Measurements from ENCODE around the gene SLC25A41.
"Not testable (repeated sequence)": the region's sequence is repeated elsewhere in the genome, so short reads cannot be mapped to it uniquely, and the experiment has no call there.

Gene SLC25A41

DNA sequence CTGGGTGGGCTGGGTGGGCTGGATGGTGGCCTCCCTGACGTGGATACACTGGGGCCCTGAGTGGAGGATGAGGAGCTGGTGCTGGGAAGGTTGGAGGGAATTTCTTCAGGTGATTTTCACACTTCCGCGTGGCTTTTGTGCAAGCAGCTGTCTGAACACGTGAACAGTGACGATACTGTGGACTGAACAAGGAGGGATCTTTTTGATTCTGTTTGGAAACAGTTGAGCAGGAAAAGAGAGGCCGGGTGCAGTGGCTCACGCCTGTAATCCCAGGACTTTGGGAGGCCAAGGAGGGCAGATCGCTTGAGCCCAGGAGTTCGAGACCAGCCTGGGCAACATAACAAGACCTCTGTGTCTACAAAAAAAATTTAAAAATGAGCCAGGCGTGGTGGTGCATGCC lies 31.5 kb downstream of the SLC25A41 start:
- H3K4me3 ChIP-seq (ENCODE audit: low read depth, low read length): no peak overlapping the region
- no peak for TF ChIP-seq CTCF (IDR thresholded peaks at IDR 0.05; ENCODE audit: low read depth, low read length, missing control alignments)
- in situ Hi-C loops (cut with HindIII; ENCODE audit: low sequenced_read_pairs): no loop called here
- DNase-seq (ENCODE audit: low read depth): no peak

DNA sequence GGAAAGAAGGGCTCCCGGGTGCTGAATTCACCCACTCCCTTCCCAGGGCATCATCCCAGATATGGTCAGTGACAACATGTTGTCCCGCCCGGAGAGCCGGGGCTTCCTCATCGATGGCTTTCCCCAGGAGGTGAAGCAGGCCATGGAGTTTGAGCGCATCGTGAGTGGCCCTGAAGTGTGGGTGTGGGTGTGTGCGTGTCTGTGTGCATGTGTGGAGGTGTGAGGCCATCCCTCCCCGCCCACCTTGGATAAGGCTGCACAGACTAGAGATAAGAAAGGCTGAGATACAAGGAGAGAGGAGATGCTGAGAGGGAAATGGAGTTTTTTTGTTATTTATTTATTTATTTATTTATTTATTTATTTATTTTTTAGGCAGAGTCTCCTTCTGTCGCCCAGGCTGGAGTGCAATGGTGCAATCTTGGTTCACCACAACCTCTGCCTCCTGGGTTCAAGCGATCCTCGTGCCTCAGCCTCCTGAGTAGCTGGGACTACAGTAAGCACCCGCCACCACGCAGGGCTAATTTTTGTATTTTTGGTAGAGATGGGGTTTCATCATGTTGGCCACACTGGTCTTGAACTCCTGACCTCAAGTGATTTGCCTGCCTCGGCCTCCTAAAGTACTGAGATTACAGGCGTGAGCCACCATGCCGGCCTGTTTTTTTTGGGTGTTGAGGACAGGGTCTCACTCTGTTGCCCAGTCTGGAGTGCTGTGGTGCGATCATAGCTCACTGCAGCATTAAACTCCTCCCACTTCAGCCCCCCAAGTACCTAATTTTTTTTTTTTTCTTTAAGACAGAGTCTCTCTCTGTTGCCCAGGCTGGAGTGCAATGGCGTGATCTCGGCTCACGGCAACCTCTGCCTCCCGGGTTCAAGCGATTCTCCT lies 33.3 kb downstream of the SLC25A41 start:
- DNase-seq (ENCODE audit: low read depth); in situ Hi-C loops (cut with HindIII; ENCODE audit: low sequenced_read_pairs); H3K4me3 ChIP-seq (ENCODE audit: low read depth, low read length): not testable (repeated sequence)

DNA sequence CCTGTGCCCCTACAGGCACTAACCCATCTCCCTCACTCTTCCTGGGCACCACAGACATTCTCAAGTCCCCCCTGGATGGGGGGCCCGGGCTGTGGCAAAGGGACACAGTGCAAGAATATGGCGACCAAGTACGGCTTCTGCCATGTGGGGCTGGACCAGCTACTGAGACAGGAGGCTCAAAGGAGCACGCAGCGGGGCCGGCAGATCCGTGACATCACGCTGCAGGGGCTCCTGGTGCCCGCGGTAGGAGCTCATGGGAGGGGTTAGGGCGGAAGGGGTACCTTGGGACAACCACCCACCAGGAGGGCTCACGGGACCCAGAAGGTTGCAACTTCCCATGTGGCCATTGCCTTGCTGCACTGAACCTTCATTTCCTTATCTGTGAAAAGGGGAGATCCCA lies 37.3 kb downstream of the SLC25A41 start:
- no peak for DNase-seq (ENCODE audit: low read depth)
- no peak overlapping the region for H3K4me3 ChIP-seq (ENCODE audit: low read depth, low read length)
- TF ChIP-seq CTCF (IDR thresholded peaks at IDR 0.05; ENCODE audit: low read depth, low read length, missing control alignments): no peak
- in situ Hi-C loops (cut with HindIII; ENCODE audit: low sequenced_read_pairs): no loop called here

GRCh38 chr19:6394831-6395230 lies 38.7 kb downstream of the SLC25A41 start:
- H3K4me3 ChIP-seq (ENCODE audit: low read depth, low read length): no peak overlapping the region
- DNase-seq (ENCODE audit: low read depth): no peak
- TF ChIP-seq CTCF (IDR thresholded peaks at IDR 0.05; ENCODE audit: low read depth, low read length, missing control alignments): no peak

GRCh38 chr19:6393983-6394412 lies 39.6 kb downstream of the SLC25A41 start:
- in situ Hi-C loops (cut with HindIII; ENCODE audit: low sequenced_read_pairs): no loop called here
- no peak for TF ChIP-seq CTCF (IDR thresholded peaks at IDR 0.05; ENCODE audit: low read depth, low read length, missing control alignments)
- DNase-seq (ENCODE audit: low read depth): no peak
- H3K4me3 ChIP-seq (ENCODE audit: low read depth, low read length): peak overlapping the region; percentile 79

More at GRCh38 chr19:6394831-6395230, 38.7 kb downstream of the SLC25A41 start:
- in situ Hi-C loops (cut with HindIII; ENCODE audit: low sequenced_read_pairs): no loop called here

DNA sequence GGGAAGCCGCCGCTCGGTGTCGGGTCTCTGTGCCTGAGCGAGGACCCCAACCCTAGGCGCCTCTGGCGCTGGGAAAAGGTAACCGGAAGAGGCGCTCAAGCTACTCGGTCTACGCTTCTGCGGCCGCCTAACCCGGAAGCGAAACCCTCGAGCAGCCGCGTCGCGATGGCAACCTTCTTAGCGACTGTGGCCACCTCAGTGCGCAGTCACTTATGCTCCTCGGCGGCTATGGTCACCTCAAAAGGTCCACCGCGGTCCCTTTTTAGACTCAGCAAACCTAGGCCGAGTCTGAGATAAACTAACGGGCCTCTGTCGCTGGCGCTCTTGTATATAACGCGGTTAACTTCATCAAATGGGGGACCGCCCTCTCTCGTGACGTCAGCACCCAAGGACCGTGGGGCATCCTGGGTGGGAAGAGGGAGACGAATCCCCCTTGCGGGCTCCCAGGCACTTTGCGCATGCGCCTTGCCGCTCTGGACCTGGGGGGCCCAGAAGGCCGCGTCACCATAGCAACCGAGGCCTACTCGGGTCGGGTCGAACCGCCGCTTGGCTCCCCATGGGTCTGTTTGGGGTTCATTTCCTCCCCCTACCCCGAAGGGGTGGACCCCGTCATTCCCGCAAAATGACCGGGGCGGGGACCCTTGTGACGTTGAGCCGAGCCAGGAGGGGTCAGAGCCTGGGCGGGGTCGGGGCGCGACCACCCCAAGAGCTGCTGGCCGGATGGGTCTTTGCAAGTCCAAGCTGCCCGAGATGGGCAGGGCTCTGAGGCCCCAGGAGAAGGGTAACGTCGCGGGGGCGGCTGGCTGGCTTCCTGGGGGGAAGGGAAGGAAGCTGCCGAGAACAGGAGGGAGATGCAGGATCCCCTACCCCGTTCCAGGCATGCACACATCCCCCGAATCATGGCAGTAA lies 40.2 kb downstream of the SLC25A41 start, which contains the start of gene GTF2F1:
TSS of gene GTF2F1 (minus strand) at position 91 of the 909 bp plus-strand sequence. CDS start 169 bp downstream, outside the sequence.
- TF ChIP-seq CTCF (IDR thresholded peaks at IDR 0.05; ENCODE audit: low read depth, low read length, missing control alignments): no peak
- H3K4me3 ChIP-seq (ENCODE audit: low read depth, low read length): peak within 1 kb of the TSS; percentile 79
- in situ Hi-C loops (cut with HindIII; ENCODE audit: low sequenced_read_pairs): no loop called here
- DNase-seq (ENCODE audit: low read depth): peak; percentile 90
